K562 (cell line): ENCODE results near the gene GLI3. TPM values are rescaled to one million over a fixed set of nuclear protein-coding genes. Genes with fewer than 3 reads are reported as not detected.

Experiments
- ATAC-seq: fragments of 200-7000 bp; cut with Tn5 transposase; 3 replicates; pipeline ENCODE4 v1.9.1; 2020; ENCODE audit warnings: moderate library complexity
- BruUV-seq: library from RNA; stranded (reverse); fragments of 400-500 nt; replicated peaks from 2 replicates; lab custom pipeline; 2021; lab: Mats Ljungman, UMichigan
- CTCF ChIA-PET: fragments of 300-600 bp; formaldehyde crosslinking; extraction: SDS; loops from one replicate; lab custom pipeline; 2021; ENCODE audit warnings: low intra/inter-chr PET ratio; lab: Yijun Ruan, JAX
- POLR2A ChIA-PET: fragments of 300-600, 350-650 bp; sonication (Branson Sonifier 250); formaldehyde crosslinking; extraction: SDS; loops from one replicate; lab custom pipeline; 2021; ENCODE audit warnings: antibody characterized with exemption, inconsistent platforms; lab: Yijun Ruan, JAX
- DNase-seq, 4 experiments: peaks; one replicate each; pipeline versions ENCODE4 v3.0.0 to v3.0.0-alpha.2; 2011 to 2018; ENCODE audit warnings: low spot score in 3 of 4, mixed read lengths in 3 of 4; ENCODE audit errors: extremely low read depth in 1 of 4
- FAIRE-seq: peaks from 2 replicates; lab custom pipeline; 2011; peaks lifted over from hg19 to GRCh38; lab: Jason Lieb, UNC
- H2AFZ ChIP-seq: 2 replicates; pipeline ENCODE4 v1.6.0; 2011; ENCODE audit warnings: low read depth, low read length, control low read depth, inconsistent platforms
- H3K27ac ChIP-seq: fragments of 200-600 bp; 3 replicates; pipeline ENCODE4 v1.8.0; 2011; ENCODE audit warnings: low read depth, mild to moderate bottlenecking, control low read depth, inconsistent platforms, low read length, moderate library complexity, mixed read lengths; ENCODE audit errors: extremely low read depth
- H3K27me3 ChIP-seq, 2 experiments: fragments of 300-600 bp in 1 of 2; 2 replicates in 1 of 2; 3 replicates in 1 of 2; pipeline versions ENCODE4 v1.6.0 to v1.8.0; 2011; ENCODE audit warnings: inconsistent platforms in 2 of 2, low read length in 2 of 2, mild to moderate bottlenecking in 1 of 2, mixed read lengths in 1 of 2, moderate library complexity in 1 of 2; ENCODE audit not compliant: control insufficient read depth in 2 of 2, insufficient read depth in 2 of 2
- H3K36me3 ChIP-seq: fragments of 300-600 bp; 3 replicates; pipeline ENCODE4 v1.8.0; 2011; ENCODE audit warnings: mild to moderate bottlenecking, low read length, inconsistent platforms; ENCODE audit not compliant: control insufficient read depth, insufficient read depth
- H3K4me1 ChIP-seq, 2 experiments: fragments of 200-600 bp in 1 of 2; replicated peaks in 1 of 2; 2 replicates in 1 of 2; 3 replicates in 1 of 2; pipeline versions ENCODE4 v1.5.1 to v1.8.0; 2011; ENCODE audit warnings: inconsistent platforms in 2 of 2, low read length in 2 of 2, mild to moderate bottlenecking in 1 of 2, mixed read lengths in 1 of 2, moderate library complexity in 1 of 2; ENCODE audit not compliant: control insufficient read depth in 2 of 2, insufficient read depth in 2 of 2
- H3K4me2 ChIP-seq: 2 replicates; pipeline ENCODE4 v1.6.1; 2011; ENCODE audit warnings: low read length, control low read depth, inconsistent platforms, mixed read lengths; ENCODE audit not compliant: insufficient read depth
- H3K4me3 ChIP-seq: fragments of 200-600 bp; sonication (generic), shearing (Covaris generic); 2 replicates; pipeline ENCODE4 v1.5.1; 2016; ENCODE audit warnings: control low read depth, inconsistent platforms
- H3K79me2 ChIP-seq: fragments of 200-600 bp; 3 replicates; pipeline ENCODE4 v1.8.0; 2011; ENCODE audit warnings: low read length, inconsistent platforms; ENCODE audit not compliant: control insufficient read depth, insufficient read depth
- H3K9ac ChIP-seq, 2 experiments: 2 replicates each; pipeline versions ENCODE4 v1.6.0 to v1.6.1; 2011; ENCODE audit warnings: low read depth in 2 of 2, low read length in 2 of 2, control low read depth in 1 of 2, inconsistent platforms in 1 of 2, mild to moderate bottlenecking in 1 of 2, mixed read lengths in 1 of 2; ENCODE audit not compliant: insufficient read depth in 1 of 2
- H3K9me1 ChIP-seq: one replicate; pipeline ENCODE4 v1.6.0; 2011; ENCODE audit warnings: inconsistent platforms, mild to moderate bottlenecking, low read length, moderate library complexity; ENCODE audit not compliant: control insufficient read depth, insufficient read depth
- H3K9me3 ChIP-seq: replicated peaks from 2 replicates; pipeline ENCODE4 v1.5.1; 2011; ENCODE audit warnings: low read depth, low read length, inconsistent platforms; ENCODE audit not compliant: control insufficient read depth, insufficient read depth
- H4K20me1 ChIP-seq: replicated peaks from 2 replicates; pipeline ENCODE4 v1.6.1; 2011; ENCODE audit warnings: low read length, inconsistent platforms, mixed read lengths; ENCODE audit not compliant: control insufficient read depth, insufficient read depth
- AFF4 ChIP-seq: sonication (generic); formaldehyde crosslinking; IDR thresholded peaks from 2 replicates; pipeline ENCODE4 v1.8.0; 2023; ENCODE audit warnings: mild to moderate bottlenecking, missing genetic modification reagents
- KDM2B ChIP-seq: fragments of 250-450 bp; sonication (Bioruptor Pico); IDR thresholded peaks from 2 replicates; pipeline ENCODE4 v1.8.0; 2021; ENCODE audit warnings: mild to moderate bottlenecking, moderate library complexity
- MED1 ChIP-seq: sonication (generic); formaldehyde crosslinking; IDR thresholded peaks from 2 replicates; pipeline ENCODE4 v1.8.1; 2023; ENCODE audit warnings: missing genetic modification reagents, borderline replicate concordance
- SAP30 ChIP-seq: fragments of 200-600 bp; sonication (generic); IDR thresholded peaks from 2 replicates; pipeline ENCODE4 v1.6.1; 2012; ENCODE audit warnings: borderline replicate concordance, low read depth, mild to moderate bottlenecking, moderate library complexity, low read length, control low read depth, inconsistent platforms; ENCODE audit not compliant: insufficient read depth, poor library complexity, severe bottlenecking
- SRSF1 ChIP-seq: fragments of 200-400 bp; formaldehyde crosslinking; IDR thresholded peaks from 2 replicates; pipeline ENCODE4 v1.6.1; 2017; ENCODE audit warnings: mild to moderate bottlenecking, low read depth, low read length, moderate library complexity
- STAT5A ChIP-seq: IDR thresholded peaks from 2 replicates; pipeline ENCODE4 v1.6.1; 2012; ENCODE audit warnings: low read length, inconsistent platforms, borderline replicate concordance
- TCF7 ChIP-seq: sonication (generic); IDR thresholded peaks from 2 replicates; pipeline ENCODE4 v1.6.1; 2016; ENCODE audit warnings: antibody characterized with exemption, borderline replicate concordance
- TRIM28 ChIP-seq: fragments of 450-650 bp; IDR thresholded peaks from 2 replicates; pipeline ENCODE4 v1.6.1; 2017
- U2AF1 ChIP-seq: fragments of 200-400 bp; formaldehyde crosslinking; optimal IDR thresholded peaks from 2 replicates; pipeline ENCODE3; 2017; ENCODE audit warnings: mild to moderate bottlenecking, low read depth, low read length, moderate library complexity
- ZNF217 ChIP-seq: sonication (generic); formaldehyde crosslinking; IDR thresholded peaks from 2 replicates; pipeline ENCODE4 v1.8.0; 2022; ENCODE audit warnings: mild to moderate bottlenecking, missing genetic modification reagents
- ZNF224 ChIP-seq: sonication (generic); formaldehyde crosslinking; IDR thresholded peaks from 2 replicates; pipeline ENCODE4 v1.8.0; 2022; ENCODE audit warnings: mild to moderate bottlenecking, missing genetic modification reagents
- ZNF24 ChIP-seq: fragments of 450-650 bp; IDR thresholded peaks from 2 replicates; pipeline ENCODE4 v1.6.1; 2016
- WGBS: fragments of 100-300 bp; shearing (Covaris generic); methylation state at CpG from one replicate; pipeline ENCODE4 v1.1.6; 2016; ENCODE audit warnings: low coverage, mixed read lengths; ENCODE audit not compliant: insufficient coverage; ENCODE audit errors: missing lambda C conversion rate; 5-methylcytosine and 5-hydroxymethylcytosine counted together
- in situ Hi-C: fragments of 300-500 bp; cut with MboI; formaldehyde crosslinking; loops from 4 replicates; pipeline ENCODE4 v1.15.0; 2018; ENCODE audit warnings: inconsistent platforms, mixed read lengths
- intact Hi-C: fragments of 100-400 bp; cut with micrococcal nuclease; formaldehyde crosslinking; loops from 2 replicates; pipeline ENCODE4 v1.14.2; 2022
- polyA plus RNA-seq, 8 experiments: library from polyadenylated mRNA; depleted of rRNA in 4 of 8; stranded (reverse) in 5 of 8; unstranded in 3 of 8; fragments of >200 nt; fragmentation: Nextera tagmentation in 2 of 8; fragmentation: Illumina TruSeq in 1 of 8; extraction: Ambion mirVana in 2 of 8; extraction: Trizol in 1 of 8; gene quantifications; 2 replicates each; pipeline versions ENCODE4 v1.2.1 to v1.2.3, GENCODE V29; 2011 to 2014; ENCODE audit warnings: inconsistent platforms in 1 of 8, missing spikeins in 1 of 8
- total RNA-seq, 7 experiments: library from RNA; depleted of rRNA in 6 of 7; stranded (reverse); fragments of >200 nt in 6 of 7; fragmentation: Illumina TruSeq in 2 of 7; extraction: Trizol in 2 of 7; gene quantifications; 2 replicates each; pipeline versions ENCODE4 v1.2.1 to v1.2.3, GENCODE V29; 2011 to 2021; ENCODE audit warnings: low replicate concordance in 1 of 7
- TF ChIP-seq, protein P1 (sequence below): fragments of 450-650 bp; formaldehyde crosslinking; IDR thresholded peaks from 2 replicates; pipeline ENCODE4 v1.4.0; 2022; ENCODE audit warnings: mild to moderate bottlenecking, moderate library complexity
- TF ChIP-seq, protein P2 (sequence below): IDR thresholded peaks from 3 replicates; pipeline ENCODE4 v1.6.1; 2011; ENCODE audit warnings: borderline replicate concordance, mild to moderate bottlenecking, moderate library complexity; ENCODE audit not compliant: insufficient read length; ENCODE audit errors: extremely low read depth

Gene GLI3
- total and polyA plus RNA-seq, 9 of the 15 experiments (the other 6 are each of a cell fraction or from before 2014, with no cell fraction given): 0.01 to 0.18 (median 0.07) TPM; not detected in 6

DNA sequence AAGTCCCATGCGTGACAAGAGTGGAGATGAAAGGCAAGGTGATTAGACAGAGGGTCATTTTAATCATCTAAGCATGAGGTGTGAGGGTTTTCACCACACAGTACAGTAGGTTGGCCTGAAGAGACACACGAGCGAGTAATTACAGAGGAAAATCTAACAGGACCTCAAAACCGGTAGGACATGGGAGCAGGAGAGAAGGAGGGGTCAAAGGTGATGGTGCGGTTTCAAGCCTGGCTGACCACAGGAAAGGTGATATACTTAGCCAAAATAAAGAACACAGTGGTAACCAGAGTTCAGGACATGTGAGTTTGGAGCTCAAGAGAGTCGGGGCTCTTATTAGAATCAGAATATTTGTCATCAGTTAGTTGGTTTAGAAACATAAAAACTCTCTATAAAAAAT lies 20.0 kb downstream of the GLI3 start (continued):
- TF ChIP-seq KDM2B (CRISPR knock-in tag) (no peak), TRIM28 (no peak), AFF4 (CRISPR knock-in tag) (no peak), U2AF1 (no peak), ZNF24 (no peak)

DNA sequence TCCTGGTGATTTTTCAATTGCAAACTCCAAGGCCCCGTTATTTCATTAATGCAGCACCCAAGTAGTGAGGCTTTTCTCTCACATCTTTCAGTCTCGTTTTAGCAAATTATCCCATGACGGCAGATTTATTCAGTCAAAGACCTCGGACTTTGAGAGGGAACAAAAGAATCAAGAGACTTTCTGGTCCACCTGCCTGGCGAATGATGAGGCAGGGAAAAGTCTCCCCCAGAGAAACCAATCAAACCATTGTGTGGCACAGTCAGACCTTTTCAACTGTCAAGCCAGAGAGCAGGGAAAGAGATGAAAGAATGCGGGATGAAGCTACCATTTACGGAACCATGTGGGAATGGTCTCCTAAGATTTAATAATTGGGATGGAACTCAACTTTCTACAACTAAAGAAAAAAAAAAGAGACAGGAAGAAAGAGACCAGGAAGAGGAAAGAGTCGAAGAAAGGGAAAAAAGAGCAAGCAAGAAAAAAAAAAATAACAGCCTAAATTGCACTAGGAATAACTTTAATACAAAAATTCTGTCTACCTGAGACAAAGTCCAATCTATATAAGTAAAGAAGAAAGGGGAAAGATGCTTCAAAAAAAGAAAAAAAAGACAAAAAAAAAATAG lies 22.8 kb downstream of the GLI3 start:
- FAIRE-seq: no peak
- no peak overlapping the region for H3K27ac ChIP-seq
- POLR2A ChIA-PET: no interaction called here
- no peaks in the 10 kb centered on the region for H3K79me2 ChIP-seq
- H3K27me3 ChIP-seq: peaks cover 0 to 2% of the 10 kb centered on the region in 2 experiments; a peak in 1 of 5 replicates
- WGBS: under 1% methylated on average over 7 of the region's 8 CpGs
- CTCF ChIA-PET: no interaction called here
- BruUV-seq: no TSS peak
- H3K9me3 ChIP-seq: no peaks in the 10 kb centered on the region
- no peak for DNase-seq
- no peak overlapping the region for H3K4me3 ChIP-seq
- H3K9me1 ChIP-seq: no peaks in the 10 kb centered on the region
- H2AFZ ChIP-seq: no peak overlapping the region
- H3K4me2 ChIP-seq: no peak overlapping the region
- in situ Hi-C loops: no loop called here
- no peak overlapping the region for H3K9ac ChIP-seq
- intact Hi-C loops: no loop called here
- no peaks in the 10 kb centered on the region for H3K4me1 ChIP-seq
- H4K20me1 ChIP-seq: no peaks in the 10 kb centered on the region
- H3K36me3 ChIP-seq: no peaks in the 10 kb centered on the region
- no peak for ATAC-seq
- TF ChIP-seq, protein P1, sequence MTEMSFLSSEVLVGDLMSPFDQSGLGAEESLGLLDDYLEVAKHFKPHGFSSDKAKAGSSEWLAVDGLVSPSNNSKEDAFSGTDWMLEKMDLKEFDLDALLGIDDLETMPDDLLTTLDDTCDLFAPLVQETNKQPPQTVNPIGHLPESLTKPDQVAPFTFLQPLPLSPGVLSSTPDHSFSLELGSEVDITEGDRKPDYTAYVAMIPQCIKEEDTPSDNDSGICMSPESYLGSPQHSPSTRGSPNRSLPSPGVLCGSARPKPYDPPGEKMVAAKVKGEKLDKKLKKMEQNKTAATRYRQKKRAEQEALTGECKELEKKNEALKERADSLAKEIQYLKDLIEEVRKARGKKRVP (CRISPR knock-in tag): no peak
- TF ChIP-seq TCF7 (no peak), STAT5A (no peak), SAP30 (no peak), SRSF1 (no peak), MED1 (CRISPR knock-in tag) (no peak), ZNF224 (CRISPR knock-in tag) (no peak), ZNF217 (CRISPR knock-in tag) (no peak)
- TF ChIP-seq, protein P2, sequence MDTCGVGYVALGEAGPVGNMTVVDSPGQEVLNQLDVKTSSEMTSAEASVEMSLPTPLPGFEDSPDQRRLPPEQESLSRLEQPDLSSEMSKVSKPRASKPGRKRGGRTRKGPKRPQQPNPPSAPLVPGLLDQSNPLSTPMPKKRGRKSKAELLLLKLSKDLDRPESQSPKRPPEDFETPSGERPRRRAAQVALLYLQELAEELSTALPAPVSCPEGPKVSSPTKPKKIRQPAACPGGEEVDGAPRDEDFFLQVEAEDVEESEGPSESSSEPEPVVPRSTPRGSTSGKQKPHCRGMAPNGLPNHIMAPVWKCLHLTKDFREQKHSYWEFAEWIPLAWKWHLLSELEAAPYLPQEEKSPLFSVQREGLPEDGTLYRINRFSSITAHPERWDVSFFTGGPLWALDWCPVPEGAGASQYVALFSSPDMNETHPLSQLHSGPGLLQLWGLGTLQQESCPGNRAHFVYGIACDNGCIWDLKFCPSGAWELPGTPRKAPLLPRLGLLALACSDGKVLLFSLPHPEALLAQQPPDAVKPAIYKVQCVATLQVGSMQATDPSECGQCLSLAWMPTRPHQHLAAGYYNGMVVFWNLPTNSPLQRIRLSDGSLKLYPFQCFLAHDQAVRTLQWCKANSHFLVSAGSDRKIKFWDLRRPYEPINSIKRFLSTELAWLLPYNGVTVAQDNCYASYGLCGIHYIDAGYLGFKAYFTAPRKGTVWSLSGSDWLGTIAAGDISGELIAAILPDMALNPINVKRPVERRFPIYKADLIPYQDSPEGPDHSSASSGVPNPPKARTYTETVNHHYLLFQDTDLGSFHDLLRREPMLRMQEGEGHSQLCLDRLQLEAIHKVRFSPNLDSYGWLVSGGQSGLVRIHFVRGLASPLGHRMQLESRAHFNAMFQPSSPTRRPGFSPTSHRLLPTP: no peak
